ENCODE data around the gene NCOA7.
"Not testable (repeated sequence)": the region's sequence is repeated elsewhere in the genome, so short reads cannot be mapped to it uniquely, and the experiment has no call there.

The NCOA7 gene

GRCh38 chr6:125919618-125920017 lies 128.9 kb downstream of the NCOA7 start:
- in situ Hi-C loops (cut with HindIII; ENCODE audit: low pct_unique_long_range_greater_than_20kb, low sequenced_read_pairs), result no loop called here
- TF ChIP-seq JUND (IDR thresholded peaks at IDR 0.05; ENCODE audit: low read depth), result no peak
- no peak for DNase-seq (ENCODE audit: low read depth in 1 of 2, low spot score in 1 of 2)

DNA sequence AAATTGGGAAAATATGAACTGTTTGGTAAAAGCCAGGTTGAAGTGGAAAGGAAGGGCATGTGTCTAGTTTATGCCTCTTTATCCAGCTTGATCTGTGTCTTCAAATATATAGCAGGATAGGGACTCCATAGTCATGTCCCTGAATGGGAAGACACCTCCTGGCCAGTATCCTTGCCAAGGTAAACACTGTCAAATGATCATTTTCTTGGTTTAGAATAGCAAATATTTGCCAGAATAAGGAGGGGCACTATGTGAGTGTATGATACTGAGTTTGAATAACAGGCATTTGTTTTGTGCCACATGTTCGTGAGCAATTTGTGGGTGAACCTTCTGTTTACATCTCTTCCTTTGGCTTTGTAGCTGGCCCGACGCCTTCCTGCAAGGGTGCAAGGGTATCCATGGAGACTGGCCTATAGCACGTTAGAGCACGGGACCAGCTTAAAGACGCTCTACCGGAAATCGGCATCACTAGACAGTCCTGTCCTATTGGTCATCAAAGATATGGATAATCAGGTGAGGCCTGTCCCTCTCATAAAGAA lies 131.6 kb downstream of the NCOA7 start:
- no peak for TF ChIP-seq JUND (IDR thresholded peaks at IDR 0.05; ENCODE audit: low read depth)
- DNase-seq (ENCODE audit: low read depth in 1 of 2, low spot score in 1 of 2), result no peak
- in situ Hi-C loops (cut with HindIII; ENCODE audit: low pct_unique_long_range_greater_than_20kb, low sequenced_read_pairs), result no loop called here

GRCh38 chr6:125923366-125923877 lies 132.7 kb downstream of the NCOA7 start:
- no peak for TF ChIP-seq JUND (IDR thresholded peaks at IDR 0.05; ENCODE audit: low read depth)
- in situ Hi-C loops (cut with HindIII; ENCODE audit: low pct_unique_long_range_greater_than_20kb, low sequenced_read_pairs), result no loop called here
- DNase-seq (ENCODE audit: low read depth in 1 of 2, low spot score in 1 of 2), result no peak

DNA sequence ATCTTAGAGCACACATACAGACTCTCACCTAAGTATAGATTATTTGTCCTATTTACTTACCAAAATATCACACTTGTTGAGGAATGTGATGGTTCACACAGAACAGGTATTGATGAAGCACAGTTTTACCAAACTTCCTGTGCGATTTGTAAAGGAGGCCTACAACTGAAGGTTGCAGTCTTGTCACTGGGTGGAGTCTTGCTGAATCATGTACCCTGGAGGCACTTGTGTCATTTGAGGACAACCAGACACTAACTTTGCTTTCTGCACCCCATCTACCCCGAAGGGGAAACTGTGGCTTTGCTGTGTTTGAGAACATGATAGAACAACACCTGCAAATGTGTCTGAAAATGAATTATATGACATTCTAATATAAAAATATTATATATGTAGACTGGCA lies 133.4 kb downstream of the NCOA7 start:
- peak in 1 of 2 experiments; percentile 50 for DNase-seq (ENCODE audit: low read depth in 1 of 2, low spot score in 1 of 2)
- in situ Hi-C loops (cut with HindIII; ENCODE audit: low pct_unique_long_range_greater_than_20kb, low sequenced_read_pairs), result no loop called here
- no peak for TF ChIP-seq JUND (IDR thresholded peaks at IDR 0.05; ENCODE audit: low read depth)

- DNase-seq (ENCODE audit: low read depth in 1 of 2, low spot score in 1 of 2), result no peak
- TF ChIP-seq JUND (IDR thresholded peaks at IDR 0.05; ENCODE audit: low read depth), result no peak
- in situ Hi-C loops (cut with HindIII; ENCODE audit: low pct_unique_long_range_greater_than_20kb, low sequenced_read_pairs), result no loop called here
Observed at GRCh38 chr6:125924697-125925358, 134.1 kb downstream of the NCOA7 start.

GRCh38 chr6:125926711-125927110 lies 136.0 kb downstream of the NCOA7 start:
- no peak for TF ChIP-seq JUND (IDR thresholded peaks at IDR 0.05; ENCODE audit: low read depth)
- in situ Hi-C loops (cut with HindIII; ENCODE audit: low pct_unique_long_range_greater_than_20kb, low sequenced_read_pairs), result no loop called here

DNA sequence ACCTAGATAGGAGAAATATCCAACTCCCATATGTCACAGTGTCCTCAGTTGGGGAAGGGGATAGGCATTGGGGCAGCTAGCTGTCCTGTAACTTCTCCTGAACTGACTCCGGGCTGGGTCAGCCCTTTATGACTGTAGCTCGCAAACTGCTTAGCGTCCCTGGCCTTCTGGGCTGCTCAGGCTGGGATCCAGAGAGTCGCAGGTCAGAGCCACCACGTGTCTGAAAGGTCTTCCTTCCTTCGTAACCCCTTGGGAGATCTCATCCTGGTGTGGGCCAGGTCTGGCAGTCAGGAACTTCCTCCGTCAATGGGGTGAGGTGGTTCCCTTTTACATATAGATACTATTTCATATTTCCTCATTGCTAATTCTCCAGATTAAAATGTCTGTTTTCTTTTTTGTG lies 137.0 kb downstream of the NCOA7 start:
- no peak for DNase-seq (ENCODE audit: low read depth in 1 of 2, low spot score in 1 of 2)
- no peak for TF ChIP-seq JUND (IDR thresholded peaks at IDR 0.05; ENCODE audit: low read depth)

More at GRCh38 chr6:125926711-125927110, 136.0 kb downstream of the NCOA7 start:
- DNase-seq (ENCODE audit: low read depth in 1 of 2, low spot score in 1 of 2), result no peak

GRCh38 chr6:125930765-125931418 lies 140.1 kb downstream of the NCOA7 start:
- in situ Hi-C loops (cut with HindIII; ENCODE audit: low pct_unique_long_range_greater_than_20kb, low sequenced_read_pairs), result no loop called here
- no peak for DNase-seq (ENCODE audit: low read depth in 1 of 2, low spot score in 1 of 2)
- TF ChIP-seq JUND (IDR thresholded peaks at IDR 0.05; ENCODE audit: low read depth), result no peak

More for the DNA sequence above, 137.0 kb downstream of the NCOA7 start:
- in situ Hi-C loops (cut with HindIII; ENCODE audit: low pct_unique_long_range_greater_than_20kb, low sequenced_read_pairs), result no loop called here

- DNase-seq (ENCODE audit: low read depth in 1 of 2, low spot score in 1 of 2), result no peak
- TF ChIP-seq JUND (IDR thresholded peaks at IDR 0.05; ENCODE audit: low read depth), result no peak
- in situ Hi-C loops (cut with HindIII; ENCODE audit: low pct_unique_long_range_greater_than_20kb, low sequenced_read_pairs), result no loop called here
Observed at GRCh38 chr6:125931733-125932450, 141.1 kb downstream of the NCOA7 start.

DNA sequence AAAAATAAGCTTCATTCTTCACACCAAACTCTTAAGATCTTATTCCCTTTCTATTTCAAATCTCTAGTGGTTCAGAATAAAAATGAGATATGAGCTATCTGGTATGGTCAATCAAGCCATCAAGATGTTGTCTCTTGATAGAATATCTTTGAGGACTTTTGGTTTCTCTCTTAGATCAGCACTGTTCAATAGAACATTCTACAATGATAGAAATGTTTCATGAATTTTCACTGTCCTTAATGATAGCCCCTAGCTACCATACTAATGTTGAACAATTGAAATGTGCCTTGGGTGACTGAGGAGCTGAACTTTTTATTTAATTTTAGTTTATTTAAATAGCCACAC lies 141.7 kb downstream of the NCOA7 start:
- no peak for DNase-seq (ENCODE audit: low read depth in 1 of 2, low spot score in 1 of 2)
- no peak for TF ChIP-seq JUND (IDR thresholded peaks at IDR 0.05; ENCODE audit: low read depth)
- in situ Hi-C loops (cut with HindIII; ENCODE audit: low pct_unique_long_range_greater_than_20kb, low sequenced_read_pairs), result no loop called here

DNA sequence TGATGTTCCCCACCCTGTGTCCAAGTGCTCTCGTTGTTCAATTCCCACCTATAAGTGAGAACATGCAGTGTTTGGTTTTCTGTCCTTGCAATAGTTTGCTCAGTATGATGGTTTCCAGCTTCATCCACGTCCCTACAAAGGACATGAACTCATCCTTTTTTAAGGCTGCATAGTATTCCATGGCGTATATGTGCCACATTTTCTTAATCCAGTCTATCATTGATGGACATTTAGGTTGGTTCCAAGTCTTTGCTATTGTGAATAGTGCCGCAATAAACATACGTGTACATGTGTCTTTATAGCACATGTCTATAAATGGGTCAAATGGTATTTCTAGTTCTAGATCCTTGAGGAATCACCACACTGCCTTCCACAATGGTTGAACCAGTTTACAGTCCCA lies 144.8 kb downstream of the NCOA7 start:
- DNase-seq (ENCODE audit: low read depth in 1 of 2, low spot score in 1 of 2); in situ Hi-C loops (cut with HindIII; ENCODE audit: low pct_unique_long_range_greater_than_20kb, low sequenced_read_pairs): not testable (repeated sequence)

DNA sequence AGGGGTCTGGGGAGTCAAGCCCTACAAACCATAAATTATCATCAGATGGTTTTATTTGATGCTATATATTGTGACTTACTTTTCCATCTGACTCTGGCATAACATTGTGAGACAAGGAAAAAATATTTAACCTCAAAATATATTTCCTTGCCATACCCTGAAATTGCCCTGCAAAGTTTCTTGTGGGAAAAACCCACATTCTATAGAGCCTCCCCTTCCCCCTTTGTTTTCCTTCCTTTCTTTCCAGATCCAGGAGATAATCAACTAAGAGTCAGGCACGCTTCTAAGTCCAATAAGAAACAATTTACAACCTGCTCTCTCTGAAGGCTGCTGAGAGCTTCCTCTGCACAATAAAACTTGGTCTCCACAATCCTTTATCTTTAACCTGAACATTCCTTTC lies 148.3 kb downstream of the NCOA7 start:
- in situ Hi-C loops (cut with HindIII; ENCODE audit: low pct_unique_long_range_greater_than_20kb, low sequenced_read_pairs), result no loop called here
- TF ChIP-seq JUND (IDR thresholded peaks at IDR 0.05; ENCODE audit: low read depth), result no peak
- no peak for DNase-seq (ENCODE audit: low read depth in 1 of 2, low spot score in 1 of 2)

DNA sequence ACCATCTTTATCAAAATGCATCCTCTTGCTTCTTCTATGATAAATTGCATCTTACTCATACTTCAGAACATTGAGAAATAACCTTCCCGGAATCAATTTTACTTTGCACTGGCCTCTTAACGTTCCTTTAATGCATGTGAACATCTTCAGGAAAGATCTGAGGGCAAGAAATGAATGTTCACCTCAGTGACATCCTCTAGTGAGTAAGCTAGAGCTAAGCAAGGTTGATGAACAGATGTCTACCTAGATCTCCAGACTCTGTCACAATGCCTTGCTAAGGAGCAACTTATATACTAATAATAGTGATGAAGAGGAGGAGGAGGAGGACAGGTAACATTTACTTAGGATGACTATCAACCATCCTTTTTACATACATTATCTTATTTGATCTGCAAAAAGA lies 149.0 kb downstream of the NCOA7 start:
- no peak for TF ChIP-seq JUND (IDR thresholded peaks at IDR 0.05; ENCODE audit: low read depth)
- DNase-seq (ENCODE audit: low read depth in 1 of 2, low spot score in 1 of 2), result no peak
- in situ Hi-C loops (cut with HindIII; ENCODE audit: low pct_unique_long_range_greater_than_20kb, low sequenced_read_pairs), result no loop called here

Data from T47D (cell line).